GM23248 (cell line): Measurements from ENCODE around the gene MYO7B. TPM values are rescaled to one million over a fixed set of nuclear protein-coding genes. Genes with fewer than 3 reads are reported as not detected.

Source experiments
- DNase-seq: peaks from one replicate; pipeline ENCODE4 v3.0.0-alpha.2; 2015
- H2AFZ ChIP-seq: fragments of 200-600 bp; sonication (generic); 2 replicates; pipeline ENCODE4 v1.6.1; 2016; ENCODE audit warnings: antibody characterized with exemption
- H3F3A ChIP-seq: fragments of 200-600 bp; sonication (generic); 2 replicates; pipeline ENCODE4 v1.6.1; 2016; ENCODE audit warnings: mild to moderate bottlenecking, antibody characterized with exemption, mixed run types; ENCODE audit not compliant: insufficient read depth
- H3K27ac ChIP-seq: fragments of 200-600 bp; sonication (generic); 2 replicates; pipeline ENCODE4 v1.5.1; 2016; ENCODE audit warnings: mild to moderate bottlenecking
- H3K27me3 ChIP-seq: fragments of 200-600 bp; sonication (generic); replicated peaks from 2 replicates; pipeline ENCODE4 v1.6.1; 2016; ENCODE audit warnings: mild to moderate bottlenecking; ENCODE audit not compliant: insufficient read depth
- H3K36me3 ChIP-seq: fragments of 200-600 bp; sonication (generic); 2 replicates; pipeline ENCODE4 v1.6.1; 2016; ENCODE audit warnings: low read depth, mild to moderate bottlenecking
- H3K4me1 ChIP-seq: fragments of 200-600 bp; sonication (generic); 2 replicates; pipeline ENCODE4 v1.6.1; 2016; ENCODE audit warnings: mild to moderate bottlenecking; ENCODE audit not compliant: insufficient read depth
- H3K4me2 ChIP-seq: fragments of 200-600 bp; sonication (generic); one replicate; pipeline ENCODE4 v1.6.1; 2016; ENCODE audit warnings: mild to moderate bottlenecking; ENCODE audit not compliant: unreplicated experiment
- H3K4me3 ChIP-seq: fragments of 200-600 bp; sonication (generic); 2 replicates; pipeline ENCODE4 v1.5.1; 2016; ENCODE audit warnings: mild to moderate bottlenecking
- H3K79me2 ChIP-seq: fragments of 200-600 bp; sonication (generic); 2 replicates; pipeline ENCODE4 v1.6.1; 2016; ENCODE audit warnings: mild to moderate bottlenecking; ENCODE audit not compliant: insufficient read depth
- H3K9ac ChIP-seq: fragments of 200-600 bp; sonication (generic); 2 replicates; pipeline ENCODE4 v1.6.1; 2016; ENCODE audit warnings: mild to moderate bottlenecking
- H3K9me2 ChIP-seq: fragments of 200-600 bp; sonication (generic); 2 replicates; pipeline ENCODE4 v1.6.1; 2016; ENCODE audit warnings: mixed run types, mild to moderate bottlenecking, moderate library complexity; ENCODE audit not compliant: insufficient read depth
- H3K9me3 ChIP-seq: fragments of 200-600 bp; sonication (generic); one replicate; pipeline ENCODE4 v1.6.1; 2017; ENCODE audit warnings: low read depth
- H4K20me1 ChIP-seq: fragments of 200-600 bp; sonication (generic); 2 replicates; pipeline ENCODE4 v1.6.0; 2016; ENCODE audit not compliant: insufficient read depth
- EZH2 ChIP-seq: fragments of 200-600 bp; sonication (generic); IDR thresholded peaks from 2 replicates; pipeline ENCODE4 v1.6.1; 2018; ENCODE audit warnings: antibody characterized with exemption, mild to moderate bottlenecking; ENCODE audit not compliant: insufficient read depth, poor library complexity, severe bottlenecking
- EZH2phosphoT487 ChIP-seq: fragments of 200-600 bp; sonication (generic); IDR thresholded peaks from 2 replicates; pipeline ENCODE4 v1.6.1; 2018; ENCODE audit warnings: antibody characterized with exemption, moderate library complexity, mild to moderate bottlenecking, low read depth; ENCODE audit not compliant: insufficient read depth
- WGBS, 2 experiments: methylation state at CpG; one replicate each; pipeline ENCODE4 v1.1.6; 2015 to 2017; ENCODE audit warnings: low lambda C conversion rate in 2 of 2, low coverage in 1 of 2; ENCODE audit errors: missing lambda C conversion rate in 2 of 2; 5-methylcytosine and 5-hydroxymethylcytosine counted together
- in situ Hi-C: fragments of 300-500 bp; cut with MboI; formaldehyde crosslinking; loops from 2 replicates; pipeline ENCODE4 v1.15.0; 2020
- polyA plus RNA-seq: library from polyadenylated mRNA; unstranded; fragments of >200 nt; fragmentation: Nextera tagmentation; extraction: Ambion mirVana; gene quantifications from 2 replicates; pipeline ENCODE4 v1.2.1, GENCODE V29; 2016
- total RNA-seq: library from RNA; depleted of rRNA; stranded (reverse); fragments of >200 nt; shearing (Covaris generic); gene quantifications from 2 replicates; pipeline ENCODE4 v1.2.3, GENCODE V29; 2014

The MYO7B gene
- total and polyA plus RNA-seq, 2 experiments from 2014 or later: not detected

DNA sequence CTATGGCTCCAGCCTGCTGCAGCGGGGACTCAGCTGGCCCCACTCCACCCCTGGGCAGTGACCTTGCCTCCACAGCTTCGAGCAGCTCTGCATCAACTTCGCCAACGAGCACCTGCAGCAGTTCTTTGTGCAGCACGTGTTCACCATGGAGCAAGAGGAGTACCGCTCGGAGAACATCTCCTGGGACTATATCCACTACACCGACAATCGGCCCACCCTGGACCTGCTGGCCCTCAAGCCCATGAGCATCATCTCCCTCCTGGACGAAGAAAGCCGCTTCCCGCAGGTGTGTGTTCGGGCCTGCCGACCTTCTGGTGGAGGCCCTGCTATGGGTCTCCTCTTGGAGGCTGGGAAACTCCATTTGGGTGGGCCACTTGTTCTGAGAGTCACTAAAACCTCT is 48.6 kb downstream of the MYO7B start:
- Histone ChIP-seq H3F3A (no peaks in the 10 kb centered on the region), H2AFZ (no peak overlapping the region), H3K4me1 (no peaks in the 10 kb centered on the region), H3K4me3 (no peak overlapping the region), H3K9ac (no peak overlapping the region), H3K27ac (no peak overlapping the region), H3K9me2 (no peaks in the 10 kb centered on the region), H3K9me3 (no peaks in the 10 kb centered on the region), H3K27me3 (no peaks in the 10 kb centered on the region), H3K4me2 (no peak overlapping the region), H3K79me2 (no peaks in the 10 kb centered on the region), H3K36me3 (no peaks in the 10 kb centered on the region), H4K20me1 (no peaks in the 10 kb centered on the region)
- WGBS, 2 experiments: 85 to 87% methylated on average over 14 of the region's 14 CpGs
- in situ Hi-C loops: no loop called here
- TF ChIP-seq EZH2phosphoT487 (no peak), EZH2 (no peak)
- no peak for DNase-seq

DNA sequence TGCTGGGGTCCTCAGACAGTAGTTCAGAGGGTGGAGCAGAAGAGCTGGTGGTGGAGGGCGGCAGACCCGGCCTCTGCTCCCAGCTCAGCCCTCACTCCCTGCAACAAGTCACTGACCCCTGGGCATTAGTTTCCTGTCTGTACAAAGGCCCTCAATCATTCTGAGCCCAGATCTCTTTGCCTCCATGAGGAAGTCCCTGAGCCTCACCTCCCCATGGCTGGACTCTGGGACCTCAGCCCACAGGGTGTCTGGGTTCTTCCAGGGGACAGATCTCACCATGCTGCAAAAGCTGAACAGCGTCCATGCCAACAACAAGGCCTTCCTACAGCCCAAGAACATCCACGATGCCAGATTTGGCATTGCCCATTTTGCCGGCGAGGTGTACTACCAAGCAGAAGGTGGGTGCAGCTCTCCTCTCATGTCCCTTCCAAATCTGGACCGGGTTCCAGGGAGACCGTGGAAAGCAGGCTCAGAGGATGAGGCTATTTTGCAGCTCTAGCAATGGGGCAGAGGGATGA is 49.1 kb downstream of the MYO7B start:
- H3K79me2 ChIP-seq: no peaks in the 10 kb centered on the region
- WGBS, 2 experiments: 61 to 62% methylated on average over 8 of the region's 8 CpGs
- H3K27ac ChIP-seq: no peak overlapping the region
- no peaks in the 10 kb centered on the region for H4K20me1 ChIP-seq
- H3K27me3 ChIP-seq: no peaks in the 10 kb centered on the region
- H2AFZ ChIP-seq: no peak overlapping the region
- H3K4me1 ChIP-seq: no peaks in the 10 kb centered on the region
- H3K36me3 ChIP-seq: no peaks in the 10 kb centered on the region
- no peak overlapping the region for H3K4me3 ChIP-seq
- no peaks in the 10 kb centered on the region for H3K9me2 ChIP-seq
- H3K4me2 ChIP-seq: no peak overlapping the region
- H3K9me3 ChIP-seq: no peaks in the 10 kb centered on the region
- no peak for DNase-seq
- H3K9ac ChIP-seq: no peak overlapping the region
- in situ Hi-C loops: no loop called here
- TF ChIP-seq EZH2 (no peak), EZH2phosphoT487 (no peak)
- no peaks in the 10 kb centered on the region for H3F3A ChIP-seq

DNA sequence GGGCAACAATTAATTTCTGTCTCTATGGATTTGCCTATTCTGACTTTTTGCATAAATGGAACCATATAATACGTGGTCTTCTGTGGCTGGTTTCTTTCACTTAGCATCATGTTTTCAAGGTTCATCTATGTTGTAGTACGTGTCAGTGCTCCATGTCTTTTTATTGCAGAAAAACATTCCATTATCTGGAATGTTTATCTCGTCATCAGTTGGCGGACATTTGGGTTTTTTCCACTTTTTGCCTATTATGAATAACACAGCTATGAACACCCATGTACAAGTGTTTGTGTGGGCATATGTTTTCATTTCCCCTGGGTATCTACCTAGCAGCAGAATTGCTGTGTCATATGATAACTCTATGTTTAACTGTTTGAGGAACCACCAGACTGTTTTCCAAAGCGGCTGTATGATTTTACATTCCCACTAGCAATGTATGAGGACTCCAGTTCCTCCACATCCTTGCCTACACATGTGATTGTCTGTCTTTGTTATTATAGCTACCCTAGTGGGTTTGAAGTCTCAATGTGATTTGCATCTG is 49.9 kb downstream of the MYO7B start:
- H3K4me2 ChIP-seq: no peak overlapping the region
- H3K27ac ChIP-seq: no peak overlapping the region
- H3K27me3 ChIP-seq: no peaks in the 10 kb centered on the region
- no peaks in the 10 kb centered on the region for H3K4me1 ChIP-seq
- H3F3A ChIP-seq: no peaks in the 10 kb centered on the region
- no peak overlapping the region for H2AFZ ChIP-seq
- no peaks in the 10 kb centered on the region for H3K9me3 ChIP-seq
- in situ Hi-C loops: no loop called here
- TF ChIP-seq EZH2 (no peak), EZH2phosphoT487 (no peak)
- no peaks in the 10 kb centered on the region for H3K36me3 ChIP-seq
- no peak overlapping the region for H3K9ac ChIP-seq
- H4K20me1 ChIP-seq: no peaks in the 10 kb centered on the region
- DNase-seq: no peak
- 75 to 80% methylated on average over 5 of the region's 5 CpGs for WGBS, 2 experiments
- H3K4me3 ChIP-seq: no peak overlapping the region
- no peaks in the 10 kb centered on the region for H3K9me2 ChIP-seq
- H3K79me2 ChIP-seq: no peaks in the 10 kb centered on the region

DNA sequence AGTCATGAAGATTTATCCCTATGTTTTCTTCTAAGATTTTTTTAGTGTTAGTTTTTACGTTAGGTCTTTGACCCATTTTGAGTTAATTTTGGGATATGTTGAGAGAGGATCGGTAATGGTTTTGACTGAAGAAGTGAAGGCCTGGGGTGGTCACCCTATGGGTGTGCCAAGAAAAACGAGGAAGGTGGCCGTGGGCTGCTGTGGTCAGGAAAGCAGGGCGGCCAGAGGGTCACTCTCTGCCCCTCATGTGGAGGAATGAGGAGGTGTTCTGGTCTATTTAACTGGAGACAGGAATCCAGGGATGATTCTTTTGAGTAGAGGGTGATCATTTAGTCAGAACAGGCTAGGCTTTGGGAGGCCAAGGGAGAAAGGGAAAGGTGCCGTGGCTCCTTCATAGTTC is 50.7 kb downstream of the MYO7B start:
- Histone ChIP-seq H3K79me2 (no peaks in the 10 kb centered on the region), H3F3A (no peaks in the 10 kb centered on the region), H3K9ac (no peak overlapping the region), H3K9me3 (no peaks in the 10 kb centered on the region), H3K4me1 (no peaks in the 10 kb centered on the region), H3K36me3 (no peaks in the 10 kb centered on the region), H3K4me3 (no peak overlapping the region), H3K27ac (no peak overlapping the region), H3K27me3 (no peaks in the 10 kb centered on the region), H2AFZ (no peak overlapping the region), H3K4me2 (no peak overlapping the region), H3K9me2 (no peaks in the 10 kb centered on the region), H4K20me1 (no peaks in the 10 kb centered on the region)
- in situ Hi-C loops: no loop called here
- DNase-seq: no peak
- WGBS, 2 experiments: 73 to 76% methylated on average over 6 of the region's 6 CpGs
- TF ChIP-seq EZH2phosphoT487 (no peak), EZH2 (no peak)

DNA sequence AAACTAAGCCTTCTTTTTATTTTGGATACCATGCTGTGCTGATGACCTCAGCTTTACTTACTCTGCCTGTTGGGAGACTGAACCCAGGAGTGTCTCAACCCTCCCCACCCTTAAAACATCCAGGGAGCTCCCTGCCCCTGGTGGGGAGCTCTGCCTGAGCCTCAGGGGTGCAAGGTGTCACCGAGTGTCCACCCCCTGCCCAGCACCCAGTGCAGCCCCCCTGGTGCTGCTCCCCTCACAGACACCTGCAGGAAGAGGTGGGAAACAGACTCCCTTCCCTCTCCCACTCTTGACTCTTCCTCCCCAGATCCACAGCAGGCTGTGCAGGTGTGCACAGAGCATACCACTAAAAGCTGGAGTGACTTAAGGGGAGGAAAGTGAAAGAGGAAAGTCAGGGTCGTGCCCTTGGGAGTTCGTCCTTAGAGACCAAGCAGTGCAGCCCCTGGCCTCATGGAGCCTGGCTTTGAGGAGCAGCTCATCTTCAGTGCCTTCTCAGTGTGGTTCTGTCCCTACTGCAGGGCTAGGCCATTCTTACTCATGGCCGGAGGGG is 51.3 kb downstream of the MYO7B start:
- no peaks in the 10 kb centered on the region for H3K4me1 ChIP-seq
- no peak for DNase-seq
- WGBS, 2 experiments: 75 to 84% methylated on average over 4 of the region's 4 CpGs
- H3K27me3 ChIP-seq: no peaks in the 10 kb centered on the region
- H3K9ac ChIP-seq: no peak overlapping the region
- no peaks in the 10 kb centered on the region for H3K9me2 ChIP-seq
- no peak overlapping the region for H3K27ac ChIP-seq
- no peak overlapping the region for H3K4me2 ChIP-seq
- no peaks in the 10 kb centered on the region for H3K79me2 ChIP-seq
- no peaks in the 10 kb centered on the region for H3F3A ChIP-seq
- H4K20me1 ChIP-seq: no peaks in the 10 kb centered on the region
- TF ChIP-seq EZH2phosphoT487 (no peak), EZH2 (no peak)
- no peaks in the 10 kb centered on the region for H3K9me3 ChIP-seq
- no peaks in the 10 kb centered on the region for H3K36me3 ChIP-seq
- H3K4me3 ChIP-seq: no peak overlapping the region
- no peak overlapping the region for H2AFZ ChIP-seq
- in situ Hi-C loops: no loop called here
